ENCODE data around the gene RPP38. TPM values are rescaled to one million over a fixed set of nuclear protein-coding genes. Genes with fewer than 3 reads are reported as not detected.
A peak's percentile ranks its signal among the peaks of the same experiment; 100 is the strongest.

Gene RPP38
- polyA plus RNA-seq, 3 donors: 8.1 to 13.8 (median 13.3) TPM

DNA sequence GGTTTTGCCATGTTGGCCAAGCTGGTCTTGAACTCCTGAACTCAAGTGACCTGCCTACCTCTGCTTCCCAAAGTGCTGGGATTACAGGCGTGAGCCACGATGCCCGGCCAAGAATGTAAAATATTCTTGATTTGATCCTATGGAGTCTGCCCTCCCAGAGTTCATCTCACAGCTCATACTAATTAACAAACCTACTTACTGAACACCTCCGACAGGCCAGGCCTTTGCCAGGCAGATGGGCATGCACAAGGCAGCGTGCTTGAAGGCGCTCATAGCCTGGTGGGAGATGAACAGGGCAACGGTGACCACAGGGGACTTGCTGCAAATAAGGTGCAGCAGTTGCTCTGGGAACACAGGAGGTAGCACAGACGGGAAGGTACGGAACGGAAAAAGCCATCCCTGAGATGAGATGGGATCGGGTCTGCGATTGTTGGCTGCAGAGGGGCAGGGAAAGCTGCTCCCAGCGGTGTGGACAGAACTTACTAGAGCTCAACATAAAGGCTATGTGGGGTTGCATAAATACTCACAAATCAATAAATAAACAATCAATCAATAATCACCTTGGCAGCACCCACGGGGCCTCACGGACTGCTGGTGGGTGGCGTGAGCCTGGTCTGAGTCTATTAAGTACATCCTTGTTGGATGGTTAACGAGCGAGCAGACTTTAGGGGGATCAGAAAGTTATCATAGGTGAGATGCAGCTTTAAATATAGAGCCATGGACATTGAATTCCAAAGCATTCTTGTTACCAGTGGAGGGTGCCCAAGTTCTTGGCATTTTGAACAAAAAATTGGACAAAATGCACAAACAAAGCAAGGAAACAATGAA is 13.3 kb upstream of the RPP38 start:
- Histone ChIP-seq H2AFZ (ENCODE audit: insufficient read depth, low read depth, low read length, poor library complexity, severe bottlenecking) (peak overlapping the region; percentile 35), H4K20me1 (ENCODE audit: insufficient read depth, low read length) (no peaks in the 10 kb centered on the region), H3K36me3 (replicated peaks in 1 of 2; ENCODE audit: control insufficient read depth in 1 of 2, insufficient read depth in 2 of 2, low read length in 2 of 2) (no peaks in the 10 kb centered on the region), H3K4me2 (replicated peaks; ENCODE audit: extremely low read depth, low read length, poor library complexity, severe bottlenecking) (no peak overlapping the region), H3K4me3 (replicated peaks in 1 of 3; ENCODE audit: low read depth in 2 of 3, low read length in 3 of 3) (no peak overlapping the region), H3K27ac (ENCODE audit: low read depth in 1 of 2, low read length in 2 of 2) (no peak overlapping the region), H3K4me1 (ENCODE audit: control insufficient read depth in 1 of 2, insufficient read depth in 2 of 2, low read length in 2 of 2) (peaks cover 8 to 9% of the 10 kb centered on the region in 2 donors), H3K27me3 (ENCODE audit: control insufficient read depth in 2 of 2, insufficient read depth in 2 of 2, low read length in 2 of 2) (peaks cover 2 to 13% of the 10 kb centered on the region in 2 donors), H3K79me2 (ENCODE audit: insufficient read depth, low read length) (no peaks in the 10 kb centered on the region), H3K9ac (ENCODE audit: insufficient read depth, low read length, poor library complexity, severe bottlenecking) (no peak overlapping the region), H3K9me3 (replicated peaks in 1 of 2; ENCODE audit: control insufficient read depth in 1 of 2, insufficient read depth in 1 of 2, low read length in 2 of 2) (no peaks in the 10 kb centered on the region)
- Mint-ChIP-seq H3K4me3 (peak overlapping the region in 1 of 2 donors; percentile 32), H3K4me1 (peaks cover 4% of the 10 kb centered on the region), H3K36me3 (no peaks in the 10 kb centered on the region), H3K27ac (peak overlapping the region in 1 of 7 donors; percentile 73), H3K27me3 (ENCODE audit: low read depth in 3 of 3) (peaks cover 6 to 21% (median 12%) of the 10 kb centered on the region in 3 donors), H3K9me3 (peaks cover 0 to 2% (median 0%) of the 10 kb centered on the region in 7 donors)
- intact Hi-C loops (cut with micrococcal nuclease): no loop called here
- TF ChIP-seq, protein P1, sequence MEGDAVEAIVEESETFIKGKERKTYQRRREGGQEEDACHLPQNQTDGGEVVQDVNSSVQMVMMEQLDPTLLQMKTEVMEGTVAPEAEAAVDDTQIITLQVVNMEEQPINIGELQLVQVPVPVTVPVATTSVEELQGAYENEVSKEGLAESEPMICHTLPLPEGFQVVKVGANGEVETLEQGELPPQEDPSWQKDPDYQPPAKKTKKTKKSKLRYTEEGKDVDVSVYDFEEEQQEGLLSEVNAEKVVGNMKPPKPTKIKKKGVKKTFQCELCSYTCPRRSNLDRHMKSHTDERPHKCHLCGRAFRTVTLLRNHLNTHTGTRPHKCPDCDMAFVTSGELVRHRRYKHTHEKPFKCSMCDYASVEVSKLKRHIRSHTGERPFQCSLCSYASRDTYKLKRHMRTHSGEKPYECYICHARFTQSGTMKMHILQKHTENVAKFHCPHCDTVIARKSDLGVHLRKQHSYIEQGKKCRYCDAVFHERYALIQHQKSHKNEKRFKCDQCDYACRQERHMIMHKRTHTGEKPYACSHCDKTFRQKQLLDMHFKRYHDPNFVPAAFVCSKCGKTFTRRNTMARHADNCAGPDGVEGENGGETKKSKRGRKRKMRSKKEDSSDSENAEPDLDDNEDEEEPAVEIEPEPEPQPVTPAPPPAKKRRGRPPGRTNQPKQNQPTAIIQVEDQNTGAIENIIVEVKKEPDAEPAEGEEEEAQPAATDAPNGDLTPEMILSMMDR (IDR thresholded peaks at IDR 0.05): no peak
- DNase-seq: no peak
- 95% methylated on average over 13 of the region's 18 CpGs for WGBS (ENCODE audit: insufficient coverage)

DNA sequence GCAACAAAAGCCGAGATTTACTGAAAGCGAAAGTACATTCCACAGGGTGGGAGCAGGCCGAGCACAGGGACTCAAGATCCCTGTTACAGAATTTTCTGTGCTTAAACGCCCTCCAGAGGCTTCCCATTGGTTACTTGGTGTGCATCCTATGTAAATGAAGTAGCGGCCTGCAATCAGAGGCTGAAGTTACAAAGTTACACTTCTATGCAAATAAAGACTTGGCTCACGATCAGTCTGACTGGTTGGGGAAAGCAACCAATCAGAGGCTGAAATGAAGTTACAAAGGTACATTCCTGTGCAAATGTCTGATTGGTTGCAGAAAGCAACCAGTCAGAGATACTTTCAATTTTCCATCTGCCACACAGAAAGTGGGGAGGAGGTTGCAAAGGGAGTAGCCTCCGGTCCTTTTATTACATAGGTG is 12.6 kb upstream of the RPP38 start:
- DNase-seq: peak in 1 of 3 donors; percentile 26
- Histone ChIP-seq H3K4me3 (replicated peaks in 1 of 3; ENCODE audit: low read depth in 2 of 3, low read length in 3 of 3) (no peak overlapping the region), H3K79me2 (ENCODE audit: insufficient read depth, low read length) (no peaks in the 10 kb centered on the region), H3K27ac (ENCODE audit: low read depth in 1 of 2, low read length in 2 of 2) (no peak overlapping the region), H3K4me1 (ENCODE audit: control insufficient read depth in 1 of 2, insufficient read depth in 2 of 2, low read length in 2 of 2) (peaks cover 10% of the 10 kb centered on the region in 2 donors), H2AFZ (ENCODE audit: insufficient read depth, low read depth, low read length, poor library complexity, severe bottlenecking) (peak overlapping the region; percentile 35), H4K20me1 (ENCODE audit: insufficient read depth, low read length) (no peaks in the 10 kb centered on the region), H3K27me3 (ENCODE audit: control insufficient read depth in 2 of 2, insufficient read depth in 2 of 2, low read length in 2 of 2) (peaks cover 2 to 13% of the 10 kb centered on the region in 2 donors), H3K36me3 (replicated peaks in 1 of 2; ENCODE audit: control insufficient read depth in 1 of 2, insufficient read depth in 2 of 2, low read length in 2 of 2) (no peaks in the 10 kb centered on the region), H3K9ac (ENCODE audit: insufficient read depth, low read length, poor library complexity, severe bottlenecking) (no peak overlapping the region), H3K9me3 (replicated peaks in 1 of 2; ENCODE audit: control insufficient read depth in 1 of 2, insufficient read depth in 1 of 2, low read length in 2 of 2) (no peaks in the 10 kb centered on the region), H3K4me2 (replicated peaks; ENCODE audit: extremely low read depth, low read length, poor library complexity, severe bottlenecking) (no peak overlapping the region)
- Mint-ChIP-seq H3K27me3 (ENCODE audit: low read depth in 3 of 3) (peaks cover 5 to 21% (median 12%) of the 10 kb centered on the region in 3 donors), H3K36me3 (no peaks in the 10 kb centered on the region), H3K9me3 (no peaks in the 10 kb centered on the region), H3K4me1 (peaks cover 4% of the 10 kb centered on the region), H3K27ac (no peak overlapping the region), H3K4me3 (peak overlapping the region; percentile 24 to 32)
- TF ChIP-seq, protein P1 (IDR thresholded peaks at IDR 0.05): no peak
- intact Hi-C loops (cut with micrococcal nuclease): no loop called here
- 83% methylated on average over 3 of the region's 7 CpGs for WGBS (ENCODE audit: insufficient coverage)

All from CD14-positive monocyte (primary cell).